SK-N-MC (cell line): ENCODE data around the gene GAS2.

Experiments used
- DNase-seq: peaks from one replicate; pipeline ENCODE4 v3.0.0-alpha.2; 2011; ENCODE audit warnings: low read depth, low spot score
- H3K27ac ChIP-seq: fragments of 200-600 bp; sonication (generic); 2 replicates; pipeline ENCODE4 v1.5.1; 2016; ENCODE audit warnings: mixed run types
- H3K36me3 ChIP-seq: fragments of 200-600 bp; sonication (generic); 2 replicates; pipeline ENCODE4 v1.6.1; 2017; ENCODE audit warnings: antibody characterized with exemption, low read length, mixed read lengths; ENCODE audit not compliant: insufficient read depth
- H3K4me3 ChIP-seq: fragments of 200-600 bp; sonication (generic); 2 replicates; pipeline ENCODE4 v1.5.1; 2016
- H3K9ac ChIP-seq: fragments of 200-600 bp; sonication (generic); 2 replicates; pipeline ENCODE4 v1.8.0; 2017; ENCODE audit warnings: mixed run types, mixed read lengths; ENCODE audit not compliant: insufficient read length
- H3K9me3 ChIP-seq: fragments of 200-600 bp; sonication (generic); 2 replicates; pipeline ENCODE4 v1.6.1; 2017; ENCODE audit warnings: low read depth, mild to moderate bottlenecking, antibody characterized with exemption, low read length, moderate library complexity, mixed read lengths
- EZH2 ChIP-seq: fragments of 200-600 bp; sonication (generic); IDR thresholded peaks from one replicate; pipeline ENCODE4 v1.6.1; 2017; ENCODE audit warnings: antibody characterized with exemption
- FOXP2 ChIP-seq: optimal IDR thresholded peaks from 2 replicates; pipeline ENCODE3; 2011; ENCODE audit warnings: mild to moderate bottlenecking, moderate library complexity; ENCODE audit not compliant: insufficient read depth; ENCODE audit errors: extremely low read length, control extremely low read depth
- POLR2AphosphoS5 ChIP-seq: IDR thresholded peaks from 2 replicates; pipeline ENCODE4 v1.6.1; 2012; ENCODE audit warnings: mild to moderate bottlenecking, low read depth, low read length, borderline replicate concordance

GAS2 gene

DNA sequence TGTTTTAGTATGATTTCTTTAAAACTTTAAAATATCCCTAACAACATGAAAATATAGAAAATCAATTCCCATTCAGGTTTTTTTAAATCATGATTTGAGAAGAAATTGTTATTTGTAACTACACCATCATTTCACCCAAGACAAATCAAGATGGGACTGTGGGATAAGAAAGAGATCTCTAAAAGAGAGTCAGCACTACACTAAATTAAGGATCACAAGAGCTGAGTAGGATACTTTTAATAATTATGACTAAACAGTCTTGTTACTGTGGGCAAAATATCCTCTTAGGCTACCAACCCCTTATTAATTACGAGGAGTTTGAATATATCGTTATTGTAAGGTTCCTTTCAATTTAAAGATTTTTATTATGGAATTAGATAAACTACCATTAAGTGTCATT lies 3.0 kb downstream of the GAS2 start:
- Histone ChIP-seq H3K4me3 (no peak overlapping the region), H3K9me3 (no peaks in the 10 kb centered on the region), H3K36me3 (no peaks in the 10 kb centered on the region), H3K9ac (no peak overlapping the region), H3K27ac (no peak overlapping the region)
- no peak for DNase-seq
- TF ChIP-seq EZH2 (no peak), FOXP2 (no peak), POLR2AphosphoS5 (no peak)

- TF ChIP-seq EZH2 (no peak), FOXP2 (no peak), POLR2AphosphoS5 (no peak)
- Histone ChIP-seq H3K9me3 (no peaks in the 10 kb centered on the region), H3K36me3 (no peaks in the 10 kb centered on the region), H3K9ac (no peak overlapping the region), H3K4me3 (no peak overlapping the region), H3K27ac (no peak overlapping the region)
- DNase-seq, result no peak
These were observed 4.4 kb downstream of the GAS2 start for GRCh38 chr11:22670830-22671229.

- H3K9ac ChIP-seq, result no peak overlapping the region
- DNase-seq, result no peak
- no peaks in the 10 kb centered on the region for H3K9me3 ChIP-seq
- no peaks in the 10 kb centered on the region for H3K36me3 ChIP-seq
- H3K27ac ChIP-seq, result no peak overlapping the region
- no peak overlapping the region for H3K4me3 ChIP-seq
- TF ChIP-seq EZH2 (no peak), FOXP2 (no peak), POLR2AphosphoS5 (no peak)
These were observed 5.3 kb downstream of the GAS2 start for GRCh38 chr11:22671751-22672150.

DNA sequence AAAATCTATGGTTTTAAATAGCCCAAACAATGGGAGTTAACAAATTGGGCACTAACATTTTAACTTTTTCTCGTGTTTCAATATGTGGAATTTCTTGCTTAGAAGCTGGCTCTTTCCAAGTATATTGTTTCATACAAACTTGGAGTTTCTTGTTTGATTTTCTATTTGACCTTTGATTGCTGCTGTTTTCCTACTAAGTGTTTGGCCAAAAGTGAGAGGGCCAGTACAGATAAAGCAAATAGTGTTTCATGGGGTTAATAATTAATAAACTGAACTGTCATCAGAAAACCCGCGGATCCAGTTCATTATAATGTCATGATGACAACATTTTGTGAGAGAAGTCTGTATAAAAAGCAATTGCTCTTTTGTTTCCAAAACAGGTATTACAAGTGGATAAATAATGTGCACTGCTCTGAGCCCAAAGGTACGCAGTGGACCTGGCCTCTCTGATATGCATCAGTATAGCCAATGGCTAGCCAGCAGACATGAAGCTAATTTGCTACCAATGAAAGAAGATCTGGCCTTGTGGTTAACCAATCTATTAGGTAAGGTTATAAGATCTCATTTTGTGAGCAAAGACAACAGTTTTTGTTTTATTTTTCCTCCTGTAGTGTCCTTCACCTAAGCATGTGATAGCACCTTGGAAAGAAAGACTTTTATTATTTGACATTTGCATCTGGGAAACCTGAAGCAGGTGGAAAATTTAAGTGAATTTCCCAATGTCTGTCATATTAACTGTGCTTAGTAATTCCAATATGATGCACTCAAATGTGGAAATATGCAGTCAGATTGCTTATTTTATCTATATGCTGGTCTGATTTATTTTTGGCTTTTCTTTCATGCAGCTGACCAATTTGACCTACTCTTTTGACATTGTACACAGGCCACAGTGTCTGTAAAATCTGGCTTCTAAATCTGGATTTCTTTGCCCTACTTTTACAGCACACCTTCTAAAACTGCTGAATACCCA lies 8.3 kb downstream of the GAS2 start:
- H3K9ac ChIP-seq, result no peak overlapping the region
- H3K27ac ChIP-seq, result no peak overlapping the region
- no peak for DNase-seq
- no peaks in the 10 kb centered on the region for H3K9me3 ChIP-seq
- no peak for TF ChIP-seq EZH2
- TF ChIP-seq POLR2AphosphoS5, result no peak
- no peak for TF ChIP-seq FOXP2
- H3K4me3 ChIP-seq, result no peak overlapping the region
- no peaks in the 10 kb centered on the region for H3K36me3 ChIP-seq

DNA sequence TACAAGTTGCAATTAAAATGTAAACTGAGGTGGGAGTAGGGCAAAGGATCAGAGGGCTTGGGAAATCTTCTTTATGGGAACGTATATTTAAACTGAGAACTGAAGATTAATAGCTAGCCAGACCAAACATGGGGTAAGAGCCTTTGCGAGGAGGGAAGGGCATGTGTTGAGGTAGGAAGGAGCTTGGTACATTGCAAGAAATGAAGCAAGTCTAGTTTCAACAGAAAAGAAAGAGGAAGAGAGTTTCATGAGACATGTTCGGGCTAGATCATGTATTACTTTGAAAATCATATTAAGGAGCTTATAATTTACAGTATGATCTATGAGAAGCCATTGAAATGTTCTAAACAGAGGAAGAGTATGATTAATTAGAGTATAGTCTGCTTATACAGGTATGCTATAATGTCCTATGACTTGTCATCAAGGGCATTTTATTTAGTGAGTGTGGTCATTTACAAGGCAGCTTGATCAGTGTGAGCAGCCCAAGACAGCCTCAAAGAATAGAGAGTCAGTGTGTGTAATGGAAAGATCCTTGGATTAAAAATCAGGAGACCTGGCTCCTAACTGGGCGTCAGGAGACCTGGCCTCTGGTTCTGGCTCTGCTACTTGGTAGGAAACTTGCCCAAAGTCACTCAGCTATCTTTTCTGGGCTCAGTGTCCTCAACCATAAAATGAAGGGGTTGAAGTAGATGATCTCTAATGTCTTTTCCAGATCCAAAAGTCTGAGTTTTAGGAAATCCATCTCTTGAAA lies 10.9 kb downstream of the GAS2 start:
- no peak overlapping the region for H3K27ac ChIP-seq
- no peak for DNase-seq
- TF ChIP-seq EZH2 (no peak), POLR2AphosphoS5 (no peak), FOXP2 (no peak)
- H3K9me3 ChIP-seq, result no peaks in the 10 kb centered on the region
- H3K4me3 ChIP-seq, result no peak overlapping the region
- H3K9ac ChIP-seq, result no peak overlapping the region
- no peaks in the 10 kb centered on the region for H3K36me3 ChIP-seq

DNA sequence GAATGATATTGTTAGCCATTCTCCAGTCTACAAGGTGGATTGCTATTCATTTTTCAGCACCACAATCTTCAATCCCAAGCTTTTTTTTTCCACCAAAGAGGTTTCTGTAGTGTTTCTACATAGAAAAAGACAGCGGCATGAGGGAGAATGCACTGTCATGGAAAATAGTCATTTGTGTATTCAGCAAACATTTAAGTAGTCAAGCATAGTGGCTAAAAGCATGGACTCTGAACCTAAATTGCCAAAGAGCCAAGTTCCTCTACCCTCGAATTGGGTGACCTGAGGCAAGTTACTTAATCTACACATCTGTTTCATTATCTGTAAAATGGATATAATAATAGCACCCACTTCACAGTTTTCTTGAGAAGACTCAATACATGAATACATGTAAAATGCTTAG lies 14.2 kb downstream of the GAS2 start:
- Histone ChIP-seq H3K9me3 (no peaks in the 10 kb centered on the region), H3K36me3 (no peaks in the 10 kb centered on the region), H3K9ac (no peak overlapping the region), H3K4me3 (no peak overlapping the region), H3K27ac (no peak overlapping the region)
- DNase-seq, result no peak
- no peak for TF ChIP-seq POLR2AphosphoS5
- TF ChIP-seq EZH2, result no peak
- TF ChIP-seq FOXP2, result no peak

- Histone ChIP-seq H3K36me3 (no peaks in the 10 kb centered on the region), H3K27ac (no peak overlapping the region), H3K9ac (no peak overlapping the region), H3K9me3 (no peaks in the 10 kb centered on the region), H3K4me3 (no peak overlapping the region)
- TF ChIP-seq FOXP2 (no peak), POLR2AphosphoS5 (no peak), EZH2 (no peak)
- DNase-seq, result no peak
These were observed 14.9 kb downstream of the GAS2 start for GRCh38 chr11:22681281-22681812.

- DNase-seq, result no peak
- H3K36me3 ChIP-seq, result no peaks in the 10 kb centered on the region
- TF ChIP-seq FOXP2, result no peak
- no peak for TF ChIP-seq POLR2AphosphoS5
- no peak for TF ChIP-seq EZH2
- no peak overlapping the region for H3K9ac ChIP-seq
- no peak overlapping the region for H3K27ac ChIP-seq
- H3K9me3 ChIP-seq, result no peaks in the 10 kb centered on the region
- H3K4me3 ChIP-seq, result no peak overlapping the region
These were observed 17.7 kb downstream of the GAS2 start for GRCh38 chr11:22684082-22684481.
